NCI-H1694 treated with DMSO at 0.1 percent for 48 hours (cell line): Measurements from ENCODE around the gene CA6.
"Not testable (repeated sequence)": the region's sequence is repeated elsewhere in the genome, so short reads cannot be mapped to it uniquely, and the experiment has no call there.

Experiments
- DNase-seq: peaks from one replicate; lab custom pipeline; 2025; lab: John Stamatoyannopoulos, UW

CA6 gene

DNA sequence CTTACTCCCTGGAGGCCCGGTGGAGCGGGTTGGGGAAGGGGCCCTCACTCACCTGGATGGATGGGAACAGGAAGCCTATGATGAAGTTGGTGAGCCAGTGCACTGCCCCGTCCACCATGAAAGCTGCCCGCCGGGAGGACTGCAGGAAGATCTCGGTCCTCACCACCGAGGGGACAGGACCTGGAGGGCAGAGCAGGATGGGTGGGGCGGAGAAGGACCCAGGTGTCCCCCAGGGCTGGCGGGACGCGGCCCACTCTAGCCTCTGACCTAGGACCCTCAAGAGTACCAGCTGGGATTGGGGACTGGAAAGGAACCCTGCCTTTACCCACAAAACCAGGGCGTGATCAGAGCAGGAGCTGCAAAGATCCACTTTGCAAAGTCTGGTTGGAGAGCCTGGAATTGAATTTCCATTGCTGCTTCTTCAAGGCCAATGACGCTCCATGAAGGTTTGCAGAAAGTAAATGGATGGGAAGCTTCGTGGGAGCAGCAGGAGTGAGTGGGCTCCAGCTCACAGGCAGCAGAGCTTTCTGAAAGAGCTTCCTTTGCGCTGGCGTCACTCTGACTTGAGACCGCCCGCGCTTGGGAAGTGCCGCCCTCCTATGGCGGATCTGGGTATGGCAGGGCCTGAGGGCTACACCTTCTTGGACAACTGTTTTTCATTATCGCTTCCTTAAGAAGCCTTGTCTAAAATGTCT is 59.2 kb downstream of the CA6 start:
- no peak for DNase-seq

- no peak for DNase-seq
Observed at GRCh38 chr1:9005395-9005708, 59.7 kb downstream of the CA6 start.

GRCh38 chr1:9006956-9007615 is 61.4 kb downstream of the CA6 start:
- no peak for DNase-seq

GRCh38 chr1:9008236-9008635 is 62.6 kb downstream of the CA6 start:
- no peak for DNase-seq

- no peak for DNase-seq
Observed at GRCh38 chr1:9009438-9010370, 64.0 kb downstream of the CA6 start.

- DNase-seq, result no peak
Observed at GRCh38 chr1:9010781-9011323, 65.2 kb downstream of the CA6 start.

DNA sequence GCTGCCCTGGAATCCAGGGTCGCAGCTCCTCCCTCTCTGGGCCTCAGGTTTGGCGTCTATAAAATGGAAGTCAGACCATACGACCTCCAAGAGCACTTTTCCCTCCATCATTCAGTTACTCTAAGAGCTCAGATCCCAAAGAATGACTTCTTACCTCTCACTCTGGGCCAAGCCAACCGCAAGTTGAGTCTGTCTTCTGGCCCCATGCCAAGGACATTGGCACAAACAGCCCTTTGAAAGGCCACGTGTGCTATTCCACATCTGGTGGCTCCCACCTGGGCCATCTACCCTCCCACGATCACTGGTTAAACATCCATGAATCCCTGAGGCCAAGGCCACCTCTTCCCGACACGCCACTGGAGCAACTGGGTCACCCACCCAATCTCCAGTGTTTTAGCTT is 68.2 kb downstream of the CA6 start:
- DNase-seq, result no peak

- no peak for DNase-seq
Observed at GRCh38 chr1:9014475-9015375, 69.1 kb downstream of the CA6 start.

DNA sequence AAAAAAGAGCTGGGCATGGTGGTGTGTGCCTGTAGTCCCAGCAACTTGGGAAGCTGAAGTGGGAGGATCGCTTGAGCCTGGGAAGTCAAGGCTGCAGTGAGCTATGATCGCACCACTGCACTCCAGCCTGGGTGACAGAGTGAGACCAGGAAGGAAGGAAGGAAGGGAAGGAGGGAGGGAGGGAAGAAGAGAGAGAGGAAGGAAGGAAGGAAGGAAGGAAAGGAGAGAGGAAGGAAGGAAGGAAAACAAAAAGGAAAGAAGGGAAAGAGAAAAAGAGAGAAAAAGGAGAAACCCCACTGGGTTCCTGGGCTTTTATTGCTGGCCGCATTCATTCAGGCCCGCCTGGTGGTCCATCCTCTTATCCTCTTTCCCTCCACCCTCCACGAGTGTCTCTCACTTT is 70.8 kb downstream of the CA6 start:
- DNase-seq, result no peak

- DNase-seq, result no peak
Observed at GRCh38 chr1:9018333-9018732, 72.7 kb downstream of the CA6 start.

DNA sequence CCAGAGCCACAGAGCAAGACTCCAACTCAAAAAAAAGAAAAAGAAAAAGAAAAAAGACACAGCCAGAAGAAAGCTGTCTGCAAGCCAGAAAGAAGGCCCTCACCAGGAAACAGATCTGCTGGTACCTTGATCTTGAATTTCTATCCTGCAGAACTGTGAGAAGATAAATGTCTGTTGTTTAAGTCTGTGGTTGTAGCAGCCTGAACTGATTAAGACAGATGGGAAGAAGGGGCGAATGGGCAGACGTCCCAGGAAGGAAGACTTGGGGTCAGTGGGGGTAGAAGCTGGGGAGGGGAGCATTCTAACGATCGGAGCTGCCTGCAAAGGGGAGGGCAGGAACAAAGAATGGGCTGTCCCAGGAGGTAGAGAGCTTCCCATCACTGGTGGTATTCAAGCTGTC is 74.2 kb downstream of the CA6 start:
- DNase-seq, result no peak

GRCh38 chr1:9020305-9020704 is 74.6 kb downstream of the CA6 start:
- DNase-seq, result no peak

- DNase-seq, result not testable (repeated sequence)
Observed at GRCh38 chr1:9022026-9022738, 76.5 kb downstream of the CA6 start.

DNA sequence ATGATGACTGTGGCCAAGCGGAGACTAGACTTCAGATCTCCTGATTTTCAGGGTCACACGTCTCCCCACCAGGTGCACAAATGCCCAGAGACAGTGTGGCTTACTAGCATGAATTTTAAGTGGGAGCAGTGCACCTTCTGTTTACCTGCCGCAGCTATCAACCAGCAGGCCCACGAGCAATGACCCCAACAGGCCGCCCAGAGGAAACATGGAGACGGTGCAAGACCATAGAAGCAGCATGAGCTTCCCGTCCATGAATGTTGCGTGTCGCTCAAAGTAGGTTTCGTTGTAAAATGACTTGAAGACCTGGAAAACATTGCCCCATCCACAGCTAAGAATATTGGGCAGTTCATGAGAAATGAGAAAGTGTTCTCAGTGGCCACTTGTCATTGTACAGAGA is 77.1 kb downstream of the CA6 start:
- no peak for DNase-seq
